ENCODE measurements around the gene HBQ1.
A peak's percentile ranks its signal among the peaks of the same experiment; 100 is the strongest.
"Not testable (repeated sequence)": the region's sequence is repeated elsewhere in the genome, so short reads cannot be mapped to it uniquely, and the experiment has no call there.

HBQ1 gene

GRCh38 chr16:166375-167121, 13.7 kb upstream of the HBQ1 start:
- TF ChIP-seq POLR2A (IDR thresholded peaks at IDR 0.05; ENCODE audit: low read length) = no peak

DNA sequence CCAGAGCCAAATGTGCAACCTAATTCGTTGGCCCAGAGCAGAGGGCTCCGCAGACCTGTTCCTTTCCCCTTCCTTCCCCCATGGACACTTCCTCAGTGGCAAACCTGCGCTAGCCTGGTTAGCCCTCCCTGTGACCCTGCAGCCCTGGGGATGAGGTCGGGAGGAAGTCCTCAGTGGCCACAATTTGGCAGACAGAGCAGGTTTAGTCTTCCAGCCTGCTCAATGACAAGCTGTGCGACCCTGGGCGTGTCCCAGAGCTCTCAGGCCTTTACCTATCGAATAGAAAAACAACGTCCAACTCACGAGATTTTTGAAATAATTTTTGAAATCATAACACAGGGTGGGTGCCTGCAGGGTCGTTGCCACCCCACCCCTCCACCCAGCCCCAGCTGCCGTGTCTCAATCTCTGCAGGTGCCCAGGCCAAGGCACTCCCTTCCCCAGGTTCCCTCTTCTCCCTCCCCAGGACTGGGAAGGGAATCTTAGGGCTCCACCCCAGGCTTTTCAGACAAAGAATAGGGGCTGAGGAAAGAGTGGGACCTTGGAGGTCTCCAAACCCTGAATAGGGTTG, 13.1 kb upstream of the HBQ1 start:
- DNase-seq = peak in 1 of 2 experiments; percentile 46
- TF ChIP-seq GATA1 (IDR thresholded peaks at IDR 0.05; ENCODE audit: low read depth, low read length) (no peak), POLR2A (IDR thresholded peaks at IDR 0.05; ENCODE audit: low read length) (no peak)

More at GRCh38 chr16:166375-167121, 13.7 kb upstream of the HBQ1 start:
- peak; percentile 55 to 68 for DNase-seq

DNA sequence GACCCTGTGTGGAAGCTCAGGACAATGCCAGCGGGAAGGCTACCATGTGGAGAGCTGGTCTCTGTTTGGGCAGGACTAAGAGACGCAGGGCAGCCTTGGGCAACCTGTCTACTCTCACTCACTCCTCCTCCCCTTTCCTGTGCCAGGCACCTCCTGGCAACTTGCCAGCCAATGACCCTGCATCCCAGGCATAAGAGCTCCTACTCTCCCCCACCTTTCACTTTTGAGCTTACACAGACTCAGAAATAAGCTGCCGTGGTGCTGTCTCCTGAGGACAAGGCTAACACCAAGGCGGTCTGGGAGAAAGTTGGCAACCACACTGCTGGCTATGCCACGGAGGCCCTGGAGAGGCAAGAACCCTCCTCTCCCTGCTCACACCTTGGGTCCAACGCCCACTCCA, 11.8 kb upstream of the HBQ1 start:
- DNase-seq = peak; percentile 55 to 74
- TF ChIP-seq GATA1 (IDR thresholded peaks at IDR 0.05; ENCODE audit: low read depth, low read length) (no peak), POLR2A (IDR thresholded peaks at IDR 0.05; ENCODE audit: low read length) (no peak)

GRCh38 chr16:169014-169413, 11.2 kb upstream of the HBQ1 start:
- peak in 1 of 2 experiments; percentile 37 for DNase-seq
- TF ChIP-seq POLR2A (IDR thresholded peaks at IDR 0.05; ENCODE audit: low read length) = no peak
- no peak for TF ChIP-seq GATA1 (IDR thresholded peaks at IDR 0.05; ENCODE audit: low read depth, low read length)

- peak; percentile 69 to 73 for DNase-seq
- peak; percentile 34 for TF ChIP-seq POLR2A (IDR thresholded peaks at IDR 0.05; ENCODE audit: low read length)
Measured at GRCh38 chr16:170088-170507, 10.2 kb upstream of the HBQ1 start.

- DNase-seq = no peak
- TF ChIP-seq POLR2A (IDR thresholded peaks at IDR 0.05; ENCODE audit: low read length) (no peak), GATA1 (IDR thresholded peaks at IDR 0.05; ENCODE audit: low read depth, low read length) (no peak)
Measured at GRCh38 chr16:170788-171187, 9.5 kb upstream of the HBQ1 start.

DNA sequence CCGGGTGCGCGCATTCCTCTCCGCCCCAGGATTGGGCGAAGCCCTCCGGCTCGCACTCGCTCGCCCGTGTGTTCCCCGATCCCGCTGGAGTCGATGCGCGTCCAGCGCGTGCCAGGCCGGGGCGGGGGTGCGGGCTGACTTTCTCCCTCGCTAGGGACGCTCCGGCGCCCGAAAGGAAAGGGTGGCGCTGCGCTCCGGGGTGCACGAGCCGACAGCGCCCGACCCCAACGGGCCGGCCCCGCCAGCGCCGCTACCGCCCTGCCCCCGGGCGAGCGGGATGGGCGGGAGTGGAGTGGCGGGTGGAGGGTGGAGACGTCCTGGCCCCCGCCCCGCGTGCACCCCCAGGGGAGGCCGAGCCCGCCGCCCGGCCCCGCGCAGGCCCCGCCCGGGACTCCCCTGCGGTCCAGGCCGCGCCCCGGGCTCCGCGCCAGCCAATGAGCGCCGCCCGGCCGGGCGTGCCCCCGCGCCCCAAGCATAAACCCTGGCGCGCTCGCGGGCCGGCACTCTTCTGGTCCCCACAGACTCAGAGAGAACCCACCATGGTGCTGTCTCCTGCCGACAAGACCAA, 7.8 kb upstream of the HBQ1 start, which contains the start of gene HBA2:
HBA2 (plus strand) TSS at position 503 of the 568 bp plus-strand sequence; CDS start at position 540, 37 bp downstream.
- DNase-seq = not testable (repeated sequence)

DNA sequence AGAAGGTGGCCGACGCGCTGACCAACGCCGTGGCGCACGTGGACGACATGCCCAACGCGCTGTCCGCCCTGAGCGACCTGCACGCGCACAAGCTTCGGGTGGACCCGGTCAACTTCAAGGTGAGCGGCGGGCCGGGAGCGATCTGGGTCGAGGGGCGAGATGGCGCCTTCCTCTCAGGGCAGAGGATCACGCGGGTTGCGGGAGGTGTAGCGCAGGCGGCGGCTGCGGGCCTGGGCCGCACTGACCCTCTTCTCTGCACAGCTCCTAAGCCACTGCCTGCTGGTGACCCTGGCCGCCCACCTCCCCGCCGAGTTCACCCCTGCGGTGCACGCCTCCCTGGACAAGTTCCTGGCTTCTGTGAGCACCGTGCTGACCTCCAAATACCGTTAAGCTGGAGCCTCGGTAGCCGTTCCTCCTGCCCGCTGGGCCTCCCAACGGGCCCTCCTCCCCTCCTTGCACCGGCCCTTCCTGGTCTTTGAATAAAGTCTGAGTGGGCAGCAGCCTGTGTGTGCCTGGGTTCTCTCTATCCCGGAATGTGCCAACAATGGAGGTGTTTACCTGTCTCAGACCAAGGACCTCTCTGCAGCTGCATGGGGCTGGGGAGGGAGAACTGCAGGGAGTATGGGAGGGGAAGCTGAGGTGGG, 6.9 kb upstream of the HBQ1 start:
- DNase-seq = peak; percentile 61 to 78

DNA sequence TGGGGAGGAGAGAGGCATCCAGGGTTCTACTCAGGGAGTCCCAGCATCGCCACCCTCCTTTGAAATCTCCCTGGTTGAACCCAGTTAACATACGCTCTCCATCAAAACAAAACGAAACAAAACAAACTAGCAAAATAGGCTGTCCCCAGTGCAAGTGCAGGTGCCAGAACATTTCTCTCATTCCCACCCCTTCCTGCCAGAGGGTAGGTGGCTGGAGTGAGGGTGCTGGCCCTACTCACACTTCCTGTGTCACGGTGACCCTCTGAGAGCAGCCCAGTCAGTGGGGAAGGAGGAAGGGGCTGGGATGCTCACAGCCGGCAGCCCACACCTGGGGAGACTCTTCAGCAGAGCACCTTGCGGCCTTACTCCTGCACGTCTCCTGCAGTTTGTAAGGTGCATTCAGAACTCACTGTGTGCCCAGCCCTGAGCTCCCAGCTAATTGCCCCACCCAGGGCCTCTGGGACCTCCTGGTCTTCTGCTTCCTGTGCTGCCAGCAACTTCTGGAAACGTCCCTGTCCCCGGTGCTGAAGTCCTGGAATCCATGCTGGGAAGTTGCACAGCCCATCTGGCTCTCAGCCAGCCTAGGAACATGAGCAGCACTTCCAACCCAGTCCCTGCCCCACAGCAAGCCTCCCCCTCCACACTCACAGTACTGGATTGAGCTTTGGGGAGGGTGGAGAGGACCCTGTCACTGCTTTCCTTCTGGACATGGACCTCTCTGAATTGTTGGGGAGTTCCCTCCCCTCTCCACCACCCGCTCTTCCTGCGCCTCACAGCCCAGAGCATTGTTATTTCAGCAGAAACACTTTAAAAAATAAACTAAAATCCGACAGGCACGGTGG, 6.1 kb upstream of the HBQ1 start:
- DNase-seq = peak; percentile 83 to 84
- peak; percentile 73 for TF ChIP-seq POLR2A (IDR thresholded peaks at IDR 0.05; ENCODE audit: low read length)

GRCh38 chr16:175011-175949, 5.0 kb upstream of the HBQ1 start:
- peak; percentile 82 to 84 for DNase-seq
- TF ChIP-seq POLR2A (IDR thresholded peaks at IDR 0.05; ENCODE audit: low read length) (peak; percentile 45), GATA1 (IDR thresholded peaks at IDR 0.05; ENCODE audit: low read depth, low read length) (no peak)

DNA sequence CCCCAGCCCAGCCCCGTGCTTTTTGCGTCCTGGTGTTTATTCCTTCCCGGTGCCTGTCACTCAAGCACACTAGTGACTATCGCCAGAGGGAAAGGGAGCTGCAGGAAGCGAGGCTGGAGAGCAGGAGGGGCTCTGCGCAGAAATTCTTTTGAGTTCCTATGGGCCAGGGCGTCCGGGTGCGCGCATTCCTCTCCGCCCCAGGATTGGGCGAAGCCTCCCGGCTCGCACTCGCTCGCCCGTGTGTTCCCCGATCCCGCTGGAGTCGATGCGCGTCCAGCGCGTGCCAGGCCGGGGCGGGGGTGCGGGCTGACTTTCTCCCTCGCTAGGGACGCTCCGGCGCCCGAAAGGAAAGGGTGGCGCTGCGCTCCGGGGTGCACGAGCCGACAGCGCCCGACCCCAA, 4.3 kb upstream of the HBQ1 start:
- not testable (repeated sequence) for DNase-seq

DNA sequence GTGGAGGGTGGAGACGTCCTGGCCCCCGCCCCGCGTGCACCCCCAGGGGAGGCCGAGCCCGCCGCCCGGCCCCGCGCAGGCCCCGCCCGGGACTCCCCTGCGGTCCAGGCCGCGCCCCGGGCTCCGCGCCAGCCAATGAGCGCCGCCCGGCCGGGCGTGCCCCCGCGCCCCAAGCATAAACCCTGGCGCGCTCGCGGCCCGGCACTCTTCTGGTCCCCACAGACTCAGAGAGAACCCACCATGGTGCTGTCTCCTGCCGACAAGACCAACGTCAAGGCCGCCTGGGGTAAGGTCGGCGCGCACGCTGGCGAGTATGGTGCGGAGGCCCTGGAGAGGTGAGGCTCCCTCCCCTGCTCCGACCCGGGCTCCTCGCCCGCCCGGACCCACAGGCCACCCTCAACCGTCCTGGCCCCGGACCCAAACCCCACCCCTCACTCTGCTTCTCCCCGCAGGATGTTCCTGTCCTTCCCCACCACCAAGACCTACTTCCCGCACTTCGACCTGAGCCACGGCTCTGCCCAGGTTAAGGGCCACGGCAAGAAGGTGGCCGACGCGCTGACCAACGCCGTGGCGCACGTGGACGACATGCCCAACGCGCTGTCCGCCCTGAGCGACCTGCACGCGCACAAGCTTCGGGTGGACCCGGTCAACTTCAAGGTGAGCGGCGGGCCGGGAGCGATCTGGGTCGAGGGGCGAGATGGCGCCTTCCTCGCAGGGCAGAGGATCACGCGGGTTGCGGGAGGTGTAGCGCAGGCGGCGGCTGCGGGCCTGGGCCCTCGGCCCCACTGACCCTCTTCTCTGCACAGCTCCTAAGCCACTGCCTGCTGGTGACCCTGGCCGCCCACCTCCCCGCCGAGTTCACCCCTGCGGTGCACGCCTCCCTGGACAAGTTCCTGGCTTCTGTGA, 3.5 kb upstream of the HBQ1 start, which contains the start of gene HBA1:
HBA1 (plus strand) TSS at position 204 of the 906 bp plus-strand sequence; CDS start at position 241, 37 bp downstream.
- TF ChIP-seq POLR2A (IDR thresholded peaks at IDR 0.05; ENCODE audit: low read length) = peak; percentile 74
- DNase-seq = peak; percentile 59 to 72

Data from erythroblast (primary cell).